Lung (tissue), 12 donors: ENCODE results near the gene LEKR1. TPM values are rescaled to one million over a fixed set of nuclear protein-coding genes. Genes with fewer than 3 reads are reported as not detected.

ENCODE experiments used
- ATAC-seq: fragments of 200-7000 bp; cut with Tn5 transposase; one replicate; pipeline ENCODE4 v1.9.1; 2020; ENCODE audit warnings: moderate number of reproducible peaks; ENCODE audit not compliant: insufficient read depth, low FRiP score
- DNase-seq, 3 donors: peaks; one replicate each; pipeline ENCODE4 v3.0.0-alpha.2; 2013 to 2017
- H3K27ac ChIP-seq, 2 donors: one replicate each; pipeline ENCODE4 v1.5.1; 2013; ENCODE audit warnings: mild to moderate bottlenecking in 2 of 2, moderate library complexity in 2 of 2, control low read depth in 1 of 2, inconsistent platforms in 1 of 2, low read depth in 1 of 2, low read length in 1 of 2
- H3K27me3 ChIP-seq, 3 donors: one replicate each; pipeline ENCODE4 v1.5.1; 2013; ENCODE audit warnings: low read length in 2 of 3; ENCODE audit not compliant: control insufficient read depth in 3 of 3, insufficient read depth in 3 of 3
- H3K36me3 ChIP-seq, 4 donors: one replicate each; pipeline ENCODE4 v1.5.1; 2013; ENCODE audit warnings: low read length in 4 of 4, mild to moderate bottlenecking in 1 of 4, moderate library complexity in 1 of 4; ENCODE audit not compliant: control insufficient read depth in 4 of 4, insufficient read depth in 4 of 4
- H3K4me1 ChIP-seq, 5 donors: one replicate each; pipeline ENCODE4 v1.5.1; 2013; ENCODE audit warnings: low read length in 5 of 5, mild to moderate bottlenecking in 2 of 5, moderate library complexity in 1 of 5; ENCODE audit not compliant: control insufficient read depth in 5 of 5, insufficient read depth in 5 of 5
- H3K4me3 ChIP-seq: one replicate; pipeline ENCODE4 v1.5.1; 2013; ENCODE audit warnings: mild to moderate bottlenecking, control low read depth, moderate library complexity
- H3K9ac ChIP-seq, 2 donors: one replicate each; pipeline ENCODE4 v1.5.1; 2013; ENCODE audit warnings: low read length in 2 of 2, control low read depth in 1 of 2; ENCODE audit not compliant: insufficient read depth in 1 of 2
- H3K9me3 ChIP-seq, 4 donors: one replicate each; pipeline ENCODE4 v1.5.1; 2013; ENCODE audit warnings: low read length in 3 of 4, mild to moderate bottlenecking in 1 of 4, moderate library complexity in 1 of 4; ENCODE audit not compliant: control insufficient read depth in 4 of 4, insufficient read depth in 3 of 4
- WGBS, 2 donors: extraction: QIAGEN DNeasy Blood & Tissue Kit; methylation state at CpG; one replicate each; pipeline ENCODE4 v1.1.7; 2013; 5-methylcytosine and 5-hydroxymethylcytosine counted together
- polyA plus RNA-seq, 2 donors: library from polyadenylated mRNA; stranded (reverse); fragments of 200-250 nt; gene quantifications; one replicate each; pipeline ENCODE4 v1.2.1, GENCODE V29; 2013
- total RNA-seq, 2 donors: library from RNA; depleted of rRNA in 1 of 2; stranded (reverse); fragments of >200 nt in 1 of 2; gene quantifications; one replicate each; pipeline ENCODE4 v1.2.1, GENCODE V29; 2014 to 2021
- TF ChIP-seq, protein P1 (sequence below): IDR thresholded peaks from 2 replicates; pipeline ENCODE4 v1.5.1; 2012; ENCODE audit warnings: mild to moderate bottlenecking; ENCODE audit errors: control extremely low read depth, extremely low read depth
- donor health status: control.
- donor health status: control.
- donor health status: Bipolar disorder and iron deficiency.
- donor health status: healthy.
- donor health status: DM: yes; HTN: yes; CAD: no.

The LEKR1 gene
- total and polyA plus RNA-seq, 4 donors, result 0.71 to 5.4 (median 3.2) TPM

GRCh38 chr3:157021679-157022078 is 195.5 kb downstream of the LEKR1 start:
- no peaks in the 10 kb centered on the region for H3K27me3 ChIP-seq
- TF ChIP-seq, protein P1, sequence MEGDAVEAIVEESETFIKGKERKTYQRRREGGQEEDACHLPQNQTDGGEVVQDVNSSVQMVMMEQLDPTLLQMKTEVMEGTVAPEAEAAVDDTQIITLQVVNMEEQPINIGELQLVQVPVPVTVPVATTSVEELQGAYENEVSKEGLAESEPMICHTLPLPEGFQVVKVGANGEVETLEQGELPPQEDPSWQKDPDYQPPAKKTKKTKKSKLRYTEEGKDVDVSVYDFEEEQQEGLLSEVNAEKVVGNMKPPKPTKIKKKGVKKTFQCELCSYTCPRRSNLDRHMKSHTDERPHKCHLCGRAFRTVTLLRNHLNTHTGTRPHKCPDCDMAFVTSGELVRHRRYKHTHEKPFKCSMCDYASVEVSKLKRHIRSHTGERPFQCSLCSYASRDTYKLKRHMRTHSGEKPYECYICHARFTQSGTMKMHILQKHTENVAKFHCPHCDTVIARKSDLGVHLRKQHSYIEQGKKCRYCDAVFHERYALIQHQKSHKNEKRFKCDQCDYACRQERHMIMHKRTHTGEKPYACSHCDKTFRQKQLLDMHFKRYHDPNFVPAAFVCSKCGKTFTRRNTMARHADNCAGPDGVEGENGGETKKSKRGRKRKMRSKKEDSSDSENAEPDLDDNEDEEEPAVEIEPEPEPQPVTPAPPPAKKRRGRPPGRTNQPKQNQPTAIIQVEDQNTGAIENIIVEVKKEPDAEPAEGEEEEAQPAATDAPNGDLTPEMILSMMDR, result no peak
- no peaks in the 10 kb centered on the region for H3K4me1 ChIP-seq
- DNase-seq, result no peak
- H3K27ac ChIP-seq, result no peak overlapping the region
- no peaks in the 10 kb centered on the region for H3K36me3 ChIP-seq
- H3K9ac ChIP-seq, result no peak overlapping the region
- no peaks in the 10 kb centered on the region for H3K9me3 ChIP-seq
- no peak overlapping the region for H3K4me3 ChIP-seq
- no peak for ATAC-seq

DNA sequence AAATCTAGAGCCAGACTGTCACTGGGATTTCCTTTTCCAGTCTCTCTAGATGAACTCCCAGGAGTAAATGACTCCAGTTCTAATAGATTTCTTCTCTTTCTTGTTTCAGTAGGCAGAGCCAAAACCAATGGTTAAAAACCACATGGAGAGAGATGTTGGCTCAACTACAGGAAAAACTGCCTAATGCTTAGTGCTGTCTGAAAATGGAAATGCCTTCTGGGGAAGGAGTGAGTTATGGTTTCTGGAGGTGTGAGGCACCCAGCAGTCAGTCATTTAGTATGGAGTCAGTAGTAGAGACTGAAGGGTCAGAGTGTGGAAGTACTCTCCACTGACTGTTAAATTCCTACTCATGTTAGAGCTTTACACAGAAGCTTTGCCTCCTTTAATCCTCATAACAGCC is 197.1 kb downstream of the LEKR1 start:
- Histone ChIP-seq H3K9me3 (no peaks in the 10 kb centered on the region), H3K4me1 (no peaks in the 10 kb centered on the region), H3K4me3 (no peak overlapping the region), H3K27ac (no peak overlapping the region), H3K36me3 (no peaks in the 10 kb centered on the region), H3K27me3 (no peaks in the 10 kb centered on the region), H3K9ac (no peak overlapping the region)
- DNase-seq (no peak), ATAC-seq (no peak)
- TF ChIP-seq, protein P1, result no peak

DNA sequence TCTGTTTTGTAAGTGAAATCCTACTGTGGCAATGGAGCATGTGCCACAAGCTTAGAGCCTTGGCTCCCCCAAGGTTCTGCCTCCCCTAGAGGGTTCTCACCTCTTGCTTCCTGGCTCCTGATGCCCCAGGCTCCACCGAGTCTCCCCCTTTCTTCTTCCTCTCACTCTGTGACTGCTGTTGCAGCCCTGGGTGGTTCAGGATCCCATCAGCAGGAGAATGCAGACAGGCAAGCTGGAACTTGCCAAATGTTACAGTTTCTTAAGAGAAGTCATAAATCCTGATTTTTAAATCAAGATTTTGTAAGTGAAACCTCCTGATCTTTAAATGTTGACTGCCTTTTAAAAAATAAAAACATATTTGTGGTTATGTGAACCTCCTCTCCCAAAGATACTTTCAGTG is 199.9 kb downstream of the LEKR1 start:
- Histone ChIP-seq H3K4me1 (no peaks in the 10 kb centered on the region), H3K4me3 (no peak overlapping the region), H3K27me3 (no peaks in the 10 kb centered on the region), H3K9me3 (no peaks in the 10 kb centered on the region), H3K27ac (no peak overlapping the region), H3K9ac (no peak overlapping the region), H3K36me3 (no peaks in the 10 kb centered on the region)
- 63 to 70% methylated on average over 1 of the region's 1 CpG for WGBS, 2 donors
- TF ChIP-seq, protein P1, result no peak
- no peak for ATAC-seq
- no peak for DNase-seq
